Activated B cell treated with CpG ODN at 0.5 μM for 24 hours (primary cell): ENCODE results near the gene ABI3BP. TPM values are rescaled to one million over a fixed set of nuclear protein-coding genes. Genes with fewer than 3 reads are reported as not detected.
"Not testable (repeated sequence)": the region's sequence is repeated elsewhere in the genome, so short reads cannot be mapped to it uniquely, and the experiment has no call there.

Source experiments
- ATAC-seq: fragments of 200-7000 bp; cut with Tn5 transposase; one replicate; pipeline ENCODE4 v1.10.0; 2021; ENCODE audit warnings: low read depth, mild to moderate bottlenecking, moderate library complexity
- CTCF ChIA-PET: fragments of 350-600 bp; sonication (Branson Sonifier 250); formaldehyde crosslinking; loops from one replicate; lab custom pipeline; 2021; ENCODE audit warnings: antibody characterized with exemption; lab: Charles Lee
- POLR2A ChIA-PET: fragments of 350-600 bp; sonication (Branson Sonifier 250); formaldehyde crosslinking; loops from one replicate; lab custom pipeline; 2021; ENCODE audit warnings: antibody characterized with exemption; lab: Charles Lee
- DNase-seq: peaks from one replicate; pipeline ENCODE4 v3.0.0; 2022
- H3K27ac Mint-ChIP-seq: one replicate; pipeline ENCODE4 v1.8.0; 2020; ENCODE audit warnings: mixed read lengths
- H3K27me3 Mint-ChIP-seq: one replicate; pipeline ENCODE4 v1.8.0; 2021; ENCODE audit warnings: mixed read lengths
- H3K36me3 Mint-ChIP-seq: one replicate; pipeline ENCODE4 v1.8.0; 2021; ENCODE audit warnings: low read depth, mixed read lengths
- H3K4me1 Mint-ChIP-seq: one replicate; pipeline ENCODE4 v1.8.0; 2021; ENCODE audit warnings: mixed read lengths
- H3K4me3 Mint-ChIP-seq: one replicate; pipeline ENCODE4 v1.8.0; 2020; ENCODE audit warnings: mild to moderate bottlenecking, mixed read lengths
- H3K9me3 Mint-ChIP-seq: one replicate; pipeline ENCODE4 v1.8.0; 2020; ENCODE audit warnings: mixed read lengths
- CTCF ChIP-seq: fragments of 200-600 bp; IDR thresholded peaks from one replicate; pipeline ENCODE4 v1.8.0; 2022; ENCODE audit warnings: antibody characterized with exemption, mild to moderate bottlenecking
- intact Hi-C: fragments of 100-400 bp; cut with micrococcal nuclease; formaldehyde crosslinking; loops from one replicate; pipeline ENCODE4 v1.15.1; 2024
- total RNA-seq: library from RNA; stranded (reverse); gene quantifications from 2 replicates; pipeline ENCODE4 v1.2.3, GENCODE V29; 2022

The ABI3BP gene
- total RNA-seq, 1 donor from 2014 or later: not detected

- H3K27ac Mint-ChIP-seq: no peak overlapping the region
- intact Hi-C loops: no loop called here
- ChIA-PET CTCF (no interaction called here), POLR2A (no interaction called here)
- no peaks in the 10 kb centered on the region for H3K36me3 Mint-ChIP-seq
- no peak for TF ChIP-seq CTCF
- no peaks in the 10 kb centered on the region for H3K4me1 Mint-ChIP-seq
- DNase-seq (no peak), ATAC-seq (no peak)
- H3K9me3 Mint-ChIP-seq: peaks cover 16% of the 10 kb centered on the region
- no peaks in the 10 kb centered on the region for H3K27me3 Mint-ChIP-seq
- no peak overlapping the region for H3K4me3 Mint-ChIP-seq
Observed at GRCh38 chr3:101026244-101026643, 33.0 kb upstream of the ABI3BP start.

GRCh38 chr3:101020351-101021015 lies 27.3 kb upstream of the ABI3BP start:
- no peak for TF ChIP-seq CTCF
- POLR2A ChIA-PET: no interaction called here
- H3K4me1 Mint-ChIP-seq: no peaks in the 10 kb centered on the region

GRCh38 chr3:101017017-101017416 lies 23.8 kb upstream of the ABI3BP start:
- intact Hi-C loops: no loop called here
- ChIA-PET POLR2A (no interaction called here), CTCF (no interaction called here)
- no peak for DNase-seq
- Mint-ChIP-seq H3K27ac (no peak overlapping the region), H3K4me1 (no peaks in the 10 kb centered on the region), H3K4me3 (no peak overlapping the region), H3K36me3 (no peaks in the 10 kb centered on the region), H3K27me3 (no peaks in the 10 kb centered on the region), H3K9me3 (peaks cover 6% of the 10 kb centered on the region)
- TF ChIP-seq CTCF: no peak
- ATAC-seq: no peak

More at GRCh38 chr3:101020351-101021015, 27.3 kb upstream of the ABI3BP start:
- DNase-seq (no peak), ATAC-seq (no peak)
- no peak overlapping the region for H3K4me3 Mint-ChIP-seq
- intact Hi-C loops: no loop called here
- CTCF ChIA-PET: no interaction called here
- no peak overlapping the region for H3K27ac Mint-ChIP-seq
- no peaks in the 10 kb centered on the region for H3K36me3 Mint-ChIP-seq
- no peaks in the 10 kb centered on the region for H3K27me3 Mint-ChIP-seq
- H3K9me3 Mint-ChIP-seq: peaks cover 12% of the 10 kb centered on the region

GRCh38 chr3:101012312-101012711 lies 19.1 kb upstream of the ABI3BP start:
- H3K4me3 Mint-ChIP-seq, H3K27ac Mint-ChIP-seq, CTCF ChIA-PET, intact Hi-C loops, DNase-seq, ATAC-seq, H3K4me1 Mint-ChIP-seq, H3K36me3 Mint-ChIP-seq, H3K27me3 Mint-ChIP-seq, POLR2A ChIA-PET: not testable (repeated sequence)
- H3K9me3 Mint-ChIP-seq: peaks cover 14% of the 10 kb centered on the region

- CTCF ChIA-PET: no interaction called here
- peaks cover 2% of the 10 kb centered on the region for H3K27me3 Mint-ChIP-seq
- no peak for ATAC-seq
Observed at GRCh38 chr3:101011136-101011535, 17.9 kb upstream of the ABI3BP start.

More at GRCh38 chr3:101011136-101011535, 17.9 kb upstream of the ABI3BP start:
- no peak for DNase-seq
- no peak overlapping the region for H3K4me3 Mint-ChIP-seq
- no peak overlapping the region for H3K27ac Mint-ChIP-seq
- H3K4me1 Mint-ChIP-seq: no peaks in the 10 kb centered on the region
- TF ChIP-seq CTCF: no peak
- H3K9me3 Mint-ChIP-seq: peaks cover 14% of the 10 kb centered on the region
- POLR2A ChIA-PET: no interaction called here
- intact Hi-C loops: no loop called here
- no peaks in the 10 kb centered on the region for H3K36me3 Mint-ChIP-seq
